Panc1 (cell line): ENCODE data around the gene GULP1.

Experiments used
- POLR2AphosphoS5 ChIP-seq: IDR thresholded peaks from 2 replicates; pipeline ENCODE4 v1.6.1; 2012; ENCODE audit warnings: mild to moderate bottlenecking, low read depth, low read length, moderate library complexity
- REST ChIP-seq, 2 experiments: IDR thresholded peaks; 2 replicates each; pipeline ENCODE4 v1.6.1; 2011 to 2012; ENCODE audit warnings: low read depth in 2 of 2, control low read depth in 1 of 2, low read length in 1 of 2, mild to moderate bottlenecking in 1 of 2, moderate library complexity in 1 of 2; ENCODE audit not compliant: insufficient read depth in 1 of 2
- TCF7L2 ChIP-seq: IDR thresholded peaks from 2 replicates; pipeline ENCODE4 v1.6.1; 2011; ENCODE audit warnings: mild to moderate bottlenecking, low read depth, low read length, inconsistent platforms
- TF ChIP-seq, protein P1 (sequence below): fragments of 450-650 bp; IDR thresholded peaks from 2 replicates; pipeline ENCODE4 v1.5.1; 2017; ENCODE audit warnings: mild to moderate bottlenecking

DNA sequence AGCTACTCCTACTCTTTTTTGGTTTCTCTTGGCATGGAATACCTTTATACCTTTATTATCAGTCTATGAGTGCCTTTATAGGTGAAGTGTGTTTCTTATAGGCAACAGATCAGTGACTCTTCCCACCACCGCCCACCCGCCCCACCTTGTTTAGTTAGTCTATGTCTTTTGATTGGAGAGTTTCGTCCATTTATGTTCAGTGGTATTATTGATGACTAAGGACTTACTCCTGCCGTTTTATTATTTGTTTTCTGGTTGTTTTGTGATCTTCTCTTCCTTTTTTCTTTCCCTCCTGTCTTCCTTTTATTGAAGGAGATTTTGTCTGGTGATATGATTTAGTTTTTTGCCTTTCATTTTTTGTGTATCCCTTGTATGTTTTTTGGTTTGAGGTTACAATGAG, 179.5 kb downstream of the GULP1 start:
- TF ChIP-seq, protein P1, sequence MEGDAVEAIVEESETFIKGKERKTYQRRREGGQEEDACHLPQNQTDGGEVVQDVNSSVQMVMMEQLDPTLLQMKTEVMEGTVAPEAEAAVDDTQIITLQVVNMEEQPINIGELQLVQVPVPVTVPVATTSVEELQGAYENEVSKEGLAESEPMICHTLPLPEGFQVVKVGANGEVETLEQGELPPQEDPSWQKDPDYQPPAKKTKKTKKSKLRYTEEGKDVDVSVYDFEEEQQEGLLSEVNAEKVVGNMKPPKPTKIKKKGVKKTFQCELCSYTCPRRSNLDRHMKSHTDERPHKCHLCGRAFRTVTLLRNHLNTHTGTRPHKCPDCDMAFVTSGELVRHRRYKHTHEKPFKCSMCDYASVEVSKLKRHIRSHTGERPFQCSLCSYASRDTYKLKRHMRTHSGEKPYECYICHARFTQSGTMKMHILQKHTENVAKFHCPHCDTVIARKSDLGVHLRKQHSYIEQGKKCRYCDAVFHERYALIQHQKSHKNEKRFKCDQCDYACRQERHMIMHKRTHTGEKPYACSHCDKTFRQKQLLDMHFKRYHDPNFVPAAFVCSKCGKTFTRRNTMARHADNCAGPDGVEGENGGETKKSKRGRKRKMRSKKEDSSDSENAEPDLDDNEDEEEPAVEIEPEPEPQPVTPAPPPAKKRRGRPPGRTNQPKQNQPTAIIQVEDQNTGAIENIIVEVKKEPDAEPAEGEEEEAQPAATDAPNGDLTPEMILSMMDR = no peak
- no peak for TF ChIP-seq REST (IDR thresholded peaks at IDR 0.05; ENCODE audit: insufficient read depth in 1 of 2, low read depth in 2 of 2, low read length in 1 of 2)
- TF ChIP-seq POLR2AphosphoS5 = no peak
- TF ChIP-seq TCF7L2 = no peak
